RWPE1 (cell line): ENCODE measurements around the gene XPO4.
"Not testable (repeated sequence)": the region's sequence is repeated elsewhere in the genome, so short reads cannot be mapped to it uniquely, and the experiment has no call there.

ENCODE experiments used
- CTCF ChIA-PET: fragments of 350-600 bp; sonication (Branson Sonifier 250); formaldehyde crosslinking; extraction: SDS; loops from one replicate; lab custom pipeline; 2021; lab: Yijun Ruan, JAX
- POLR2A ChIA-PET: fragments of 400-600 bp; formaldehyde crosslinking; extraction: SDS; loops from one replicate; lab custom pipeline; 2020; ENCODE audit warnings: antibody characterized with exemption; ENCODE audit not compliant: low non-redundant PET; lab: Yijun Ruan, JAX
- DNase-seq: peaks from one replicate; pipeline ENCODE4 v3.0.0; 2012; ENCODE audit warnings: low spot score
- H3K27ac ChIP-seq: fragments of 450-650 bp; 2 replicates; pipeline ENCODE4 v1.5.1; 2017
- CTCF ChIP-seq: fragments of 450-650 bp; conservative IDR thresholded peaks from 2 replicates; pipeline ENCODE4 v1.5.1; 2017; ENCODE audit warnings: low read depth, mild to moderate bottlenecking

XPO4 gene

GRCh38 chr13:20870829-20871228 lies 31.7 kb downstream of the XPO4 start:
- DNase-seq = no peak
- ChIA-PET CTCF (no interaction called here), POLR2A (interaction anchor here (0.7 kb wide), 1 partner anchor 797 kb away, joined by 3 read pairs; no protein-coding TSS in a partner anchor)
- 0 out of 2 replicates have a peak overlapping the region, but pooled peaks have one; percentile 11 for H3K27ac ChIP-seq
- TF ChIP-seq CTCF = no peak

GRCh38 chr13:20869540-20869939 lies 33.0 kb downstream of the XPO4 start:
- no peak overlapping the region for H3K27ac ChIP-seq
- POLR2A ChIA-PET = no interaction called here
- no peak for TF ChIP-seq CTCF
- CTCF ChIA-PET = interaction anchor here (0.7 kb wide), 1 partner anchor 149 kb away, joined by 3 read pairs; no protein-coding TSS in a partner anchor
- no peak for DNase-seq

DNA sequence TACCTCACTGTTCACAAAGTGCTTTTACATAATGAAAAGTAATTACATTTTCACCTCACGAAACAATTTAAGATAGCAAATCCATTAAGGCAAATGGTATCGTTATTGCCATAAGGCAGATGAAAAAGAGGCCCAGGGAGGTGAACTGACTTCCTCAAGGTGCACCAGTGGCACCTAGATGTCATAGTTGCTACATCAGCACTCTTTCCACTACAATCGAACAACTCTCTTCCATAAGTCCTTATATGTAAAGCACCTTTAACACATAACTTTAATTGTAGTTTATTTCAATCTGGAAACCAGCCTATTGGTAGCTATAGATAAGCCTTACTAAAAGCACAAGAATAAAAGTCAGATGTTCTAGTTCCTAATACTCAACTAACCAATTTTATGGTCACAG lies 35.1 kb downstream of the XPO4 start:
- POLR2A ChIA-PET = no interaction called here
- H3K27ac ChIP-seq = no peak overlapping the region
- no peak for TF ChIP-seq CTCF
- DNase-seq = no peak
- CTCF ChIA-PET = no interaction called here

DNA sequence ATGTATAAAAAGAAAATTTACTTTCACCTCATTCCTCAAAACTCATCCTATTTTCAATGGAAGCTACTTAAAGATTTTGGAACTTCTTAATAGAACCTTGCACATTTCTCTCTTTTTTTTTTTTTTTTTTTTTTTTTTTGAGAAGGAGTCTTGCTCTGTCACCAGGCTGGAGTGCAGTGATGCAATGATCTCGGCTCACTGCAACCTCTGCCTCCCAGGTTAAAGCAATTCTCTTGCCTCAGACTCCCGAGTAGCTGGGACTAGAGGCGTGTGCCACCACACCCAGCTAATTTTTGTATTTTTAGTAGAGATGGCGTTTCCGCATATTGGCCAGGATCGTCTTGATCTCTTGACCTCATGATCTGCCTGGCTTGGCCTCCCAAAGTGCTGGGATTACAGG lies 40.9 kb downstream of the XPO4 start:
- DNase-seq, H3K27ac ChIP-seq, POLR2A ChIA-PET: not testable (repeated sequence)
- CTCF ChIA-PET = interaction anchor here (0.5 to 0.8 kb wide), 4 partner anchors 37 to 1299 kb away, joined by 3 to 6 read pairs (median 4); no protein-coding TSS in a partner anchor

GRCh38 chr13:20860844-20861243 lies 41.7 kb downstream of the XPO4 start:
- DNase-seq = no peak
- no peak overlapping the region for H3K27ac ChIP-seq
- POLR2A ChIA-PET = no interaction called here
- CTCF ChIA-PET = interaction anchor here (0.7 kb wide), 2 partner anchors 16 to 614 kb away, joined by 4 read pairs; no protein-coding TSS in a partner anchor
- TF ChIP-seq CTCF = no peak

DNA sequence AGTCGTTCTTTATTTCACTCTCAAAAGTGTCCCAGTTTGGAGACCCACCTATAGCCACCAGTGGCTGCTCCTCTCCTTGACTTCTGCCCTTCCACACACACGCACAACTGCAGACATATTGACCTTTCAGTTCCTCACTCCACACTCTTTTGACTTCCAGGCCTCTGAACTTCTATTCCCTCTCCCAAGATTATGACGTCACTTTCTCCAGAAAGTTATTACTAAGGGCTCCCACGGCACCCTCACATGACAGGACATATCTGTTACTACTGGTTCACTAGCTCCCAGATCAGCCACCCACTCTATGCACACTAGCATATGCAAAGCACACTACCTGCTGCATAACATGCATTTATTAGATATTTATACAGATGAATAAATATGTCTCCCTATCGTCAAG lies 45.9 kb downstream of the XPO4 start:
- no peak for DNase-seq
- ChIA-PET POLR2A (no interaction called here), CTCF (no interaction called here)
- no peak for TF ChIP-seq CTCF
- H3K27ac ChIP-seq = no peak overlapping the region

- POLR2A ChIA-PET = no interaction called here
These were observed 50.6 kb downstream of the XPO4 start for GRCh38 chr13:20851844-20852402.

More at GRCh38 chr13:20851844-20852402, 50.6 kb downstream of the XPO4 start:
- TF ChIP-seq CTCF = no peak
- no peak for DNase-seq
- H3K27ac ChIP-seq = no peak overlapping the region
- CTCF ChIA-PET = interaction anchor here (0.6 kb wide), 1 partner anchor 98 kb away, joined by 4 read pairs; no protein-coding TSS in a partner anchor
